Measurements from ENCODE around the gene IVD.

IVD gene

DNA sequence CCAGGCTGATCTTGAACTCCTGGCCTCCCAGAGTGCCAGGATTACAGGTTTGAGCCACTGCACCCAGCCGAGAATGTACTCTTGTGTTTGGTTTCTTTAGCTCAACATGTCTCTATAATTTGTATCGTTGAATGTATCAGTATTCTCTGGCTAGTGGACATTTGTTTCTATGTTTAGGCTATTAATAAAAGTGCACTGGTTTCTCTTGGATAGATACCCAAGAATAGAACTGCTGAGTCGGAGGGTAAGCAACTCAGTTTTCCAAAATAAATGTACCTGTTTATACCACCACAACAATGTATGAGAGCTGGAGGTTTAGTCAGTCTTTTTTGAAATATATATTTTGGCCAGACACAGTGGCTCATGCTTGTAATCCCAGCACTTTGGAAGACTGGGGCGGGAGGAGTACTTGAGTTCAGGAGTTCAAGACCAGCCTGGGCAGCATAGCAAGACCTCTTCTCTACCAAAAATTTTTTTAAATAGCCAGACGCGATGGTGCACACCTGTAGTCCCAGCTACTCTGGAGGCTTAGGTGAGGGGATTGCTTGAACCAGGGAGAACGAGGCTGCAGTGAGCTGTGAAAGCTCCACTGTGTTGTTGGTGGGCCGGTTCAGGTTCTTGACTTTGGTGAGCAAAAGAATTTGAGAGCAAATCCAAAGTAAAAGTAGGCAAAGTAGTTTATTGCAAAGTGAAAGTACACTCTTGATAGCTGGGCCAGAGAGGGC lies 7.7 kb upstream of the IVD start:
- no peak for DNase-seq (ENCODE audit: low spot score)
- TF ChIP-seq, protein P1, sequence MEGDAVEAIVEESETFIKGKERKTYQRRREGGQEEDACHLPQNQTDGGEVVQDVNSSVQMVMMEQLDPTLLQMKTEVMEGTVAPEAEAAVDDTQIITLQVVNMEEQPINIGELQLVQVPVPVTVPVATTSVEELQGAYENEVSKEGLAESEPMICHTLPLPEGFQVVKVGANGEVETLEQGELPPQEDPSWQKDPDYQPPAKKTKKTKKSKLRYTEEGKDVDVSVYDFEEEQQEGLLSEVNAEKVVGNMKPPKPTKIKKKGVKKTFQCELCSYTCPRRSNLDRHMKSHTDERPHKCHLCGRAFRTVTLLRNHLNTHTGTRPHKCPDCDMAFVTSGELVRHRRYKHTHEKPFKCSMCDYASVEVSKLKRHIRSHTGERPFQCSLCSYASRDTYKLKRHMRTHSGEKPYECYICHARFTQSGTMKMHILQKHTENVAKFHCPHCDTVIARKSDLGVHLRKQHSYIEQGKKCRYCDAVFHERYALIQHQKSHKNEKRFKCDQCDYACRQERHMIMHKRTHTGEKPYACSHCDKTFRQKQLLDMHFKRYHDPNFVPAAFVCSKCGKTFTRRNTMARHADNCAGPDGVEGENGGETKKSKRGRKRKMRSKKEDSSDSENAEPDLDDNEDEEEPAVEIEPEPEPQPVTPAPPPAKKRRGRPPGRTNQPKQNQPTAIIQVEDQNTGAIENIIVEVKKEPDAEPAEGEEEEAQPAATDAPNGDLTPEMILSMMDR (IDR thresholded peaks at IDR 0.05; ENCODE audit: borderline replicate concordance, control extremely low read depth, extremely low read depth, insufficient read depth, missing control alignments): no peak
- in situ Hi-C loops (cut with MboI; ENCODE audit: low sequenced_read_pairs, unreplicated experiment): no loop called here

DNA sequence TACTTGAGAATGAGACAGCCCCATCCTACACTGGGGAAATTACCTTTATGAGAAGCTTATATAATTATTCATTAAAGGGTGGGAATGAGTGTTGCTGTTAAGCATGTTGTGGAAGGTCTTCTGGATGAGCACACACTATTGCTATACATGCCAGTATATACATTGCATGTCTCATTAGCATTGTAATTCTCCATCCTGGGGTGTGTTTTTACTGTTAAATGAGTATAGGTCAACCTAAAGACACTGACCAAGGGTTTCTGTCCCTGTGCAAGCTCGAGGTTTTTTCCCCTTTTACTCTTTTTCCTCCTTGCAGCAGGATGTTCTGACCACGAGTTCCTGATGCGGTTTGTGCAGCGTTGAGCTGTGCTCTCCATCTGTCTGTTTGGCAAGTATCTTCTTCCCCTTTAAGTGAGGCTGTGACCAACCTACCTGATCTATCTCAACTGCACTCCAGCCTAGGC lies 7.2 kb upstream of the IVD start:
- TF ChIP-seq, protein P1 (IDR thresholded peaks at IDR 0.05; ENCODE audit: borderline replicate concordance, control extremely low read depth, extremely low read depth, insufficient read depth, missing control alignments): no peak
- in situ Hi-C loops (cut with MboI; ENCODE audit: low sequenced_read_pairs, unreplicated experiment): no loop called here
- peak; percentile 56 for DNase-seq (ENCODE audit: low spot score)

DNA sequence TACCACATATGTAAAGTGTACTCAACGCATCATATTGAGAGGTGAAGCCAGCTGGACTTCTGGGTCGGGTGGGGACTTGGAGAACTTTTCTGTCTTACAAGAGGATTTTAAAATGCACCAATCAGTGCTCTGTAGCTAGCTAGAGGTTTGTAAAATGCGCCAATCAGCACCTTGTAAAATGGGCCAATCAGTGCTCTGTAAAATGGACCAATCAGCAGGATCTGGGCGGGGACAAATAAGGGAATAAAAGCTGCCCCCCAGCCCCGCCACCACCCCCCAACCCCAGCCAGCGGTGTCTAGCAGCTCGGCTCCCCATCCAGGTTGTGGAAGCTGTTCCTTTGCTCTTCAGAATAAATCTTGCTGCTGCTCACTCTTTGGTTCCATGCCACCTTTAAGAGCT lies 6.2 kb upstream of the IVD start:
- DNase-seq (ENCODE audit: low spot score): no peak
- TF ChIP-seq, protein P1 (IDR thresholded peaks at IDR 0.05; ENCODE audit: borderline replicate concordance, control extremely low read depth, extremely low read depth, insufficient read depth, missing control alignments): no peak
- in situ Hi-C loops (cut with MboI; ENCODE audit: low sequenced_read_pairs, unreplicated experiment): no loop called here

DNA sequence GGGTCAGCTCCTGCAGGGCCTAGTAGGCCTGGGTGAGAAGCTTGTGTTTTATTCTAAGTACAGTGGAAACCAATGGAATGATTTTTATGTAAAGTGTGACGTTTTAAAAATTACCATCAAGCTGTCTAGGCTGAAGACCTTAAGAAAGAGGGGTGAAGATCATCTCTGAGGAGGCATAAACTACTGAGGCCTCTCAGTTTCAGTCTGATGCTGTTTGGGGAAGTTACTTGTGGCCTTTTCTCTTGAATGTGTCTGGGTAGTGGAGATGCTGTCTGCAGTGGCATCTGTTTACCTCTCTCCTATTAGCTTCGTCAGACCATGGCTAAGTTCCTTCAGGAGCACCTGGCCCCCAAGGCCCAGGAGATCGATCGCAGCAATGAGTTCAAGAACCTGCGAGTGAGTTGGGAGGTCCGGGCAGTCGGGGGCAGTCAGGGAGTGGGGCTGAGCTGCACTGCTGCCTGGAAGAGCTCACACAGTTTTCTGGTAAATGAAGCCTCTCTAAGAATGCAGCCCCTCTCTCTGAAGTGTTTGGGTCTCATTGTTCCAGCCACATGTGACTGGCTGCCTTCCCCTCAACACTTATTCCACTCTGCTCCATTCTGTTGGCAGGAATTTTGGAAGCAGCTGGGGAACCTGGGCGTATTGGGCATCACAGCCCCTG lies 1.9 kb downstream of the IVD start:
- TF ChIP-seq, protein P1 (IDR thresholded peaks at IDR 0.05; ENCODE audit: borderline replicate concordance, control extremely low read depth, extremely low read depth, insufficient read depth, missing control alignments): no peak
- in situ Hi-C loops (cut with MboI; ENCODE audit: low sequenced_read_pairs, unreplicated experiment): no loop called here
- DNase-seq (ENCODE audit: low spot score): peak; percentile 84

DNA sequence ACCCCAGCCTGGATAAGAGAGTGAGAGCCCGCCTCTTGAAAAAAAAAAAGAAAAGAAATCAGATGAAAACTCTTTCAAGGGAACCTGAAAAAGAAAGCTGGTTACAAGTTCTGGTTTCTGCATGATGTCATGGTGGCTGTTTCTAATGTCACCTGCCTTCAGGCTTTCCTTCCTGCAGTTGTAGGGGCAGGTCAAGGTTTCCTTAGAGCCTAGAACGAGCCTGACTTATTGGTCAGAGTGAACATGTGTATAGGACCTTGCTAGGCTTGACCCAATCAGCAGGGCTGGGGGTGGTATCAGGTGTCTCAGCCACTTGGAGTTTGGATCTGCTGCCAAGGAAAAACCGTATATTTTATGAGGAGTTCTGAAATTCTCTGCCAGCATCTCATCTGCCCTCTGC lies 3.8 kb downstream of the IVD start:
- in situ Hi-C loops (cut with MboI; ENCODE audit: low sequenced_read_pairs, unreplicated experiment): no loop called here
- TF ChIP-seq, protein P1 (IDR thresholded peaks at IDR 0.05; ENCODE audit: borderline replicate concordance, control extremely low read depth, extremely low read depth, insufficient read depth, missing control alignments): no peak
- peak; percentile 86 for DNase-seq (ENCODE audit: low spot score)

DNA sequence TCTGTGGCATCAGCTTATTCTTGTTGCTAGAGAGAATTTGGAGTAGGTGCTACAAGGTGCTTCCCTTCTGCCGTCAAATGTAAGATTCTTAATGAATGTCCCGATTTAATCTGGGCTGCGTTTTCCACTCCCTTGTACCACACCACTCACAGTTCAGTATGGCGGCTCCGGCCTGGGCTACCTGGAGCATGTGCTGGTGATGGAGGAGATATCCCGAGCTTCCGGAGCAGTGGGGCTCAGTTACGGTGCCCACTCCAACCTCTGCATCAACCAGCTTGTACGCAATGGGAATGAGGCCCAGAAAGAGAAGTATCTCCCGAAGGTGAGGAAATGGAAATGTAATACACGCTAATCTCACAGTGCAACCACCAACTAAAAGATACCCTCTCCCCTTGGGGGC lies 4.9 kb downstream of the IVD start:
- TF ChIP-seq, protein P1 (IDR thresholded peaks at IDR 0.05; ENCODE audit: borderline replicate concordance, control extremely low read depth, extremely low read depth, insufficient read depth, missing control alignments): no peak
- no peak for DNase-seq (ENCODE audit: low spot score)
- in situ Hi-C loops (cut with MboI; ENCODE audit: low sequenced_read_pairs, unreplicated experiment): no loop called here
